ENCODE results near the gene OSTF1.

OSTF1 gene

DNA sequence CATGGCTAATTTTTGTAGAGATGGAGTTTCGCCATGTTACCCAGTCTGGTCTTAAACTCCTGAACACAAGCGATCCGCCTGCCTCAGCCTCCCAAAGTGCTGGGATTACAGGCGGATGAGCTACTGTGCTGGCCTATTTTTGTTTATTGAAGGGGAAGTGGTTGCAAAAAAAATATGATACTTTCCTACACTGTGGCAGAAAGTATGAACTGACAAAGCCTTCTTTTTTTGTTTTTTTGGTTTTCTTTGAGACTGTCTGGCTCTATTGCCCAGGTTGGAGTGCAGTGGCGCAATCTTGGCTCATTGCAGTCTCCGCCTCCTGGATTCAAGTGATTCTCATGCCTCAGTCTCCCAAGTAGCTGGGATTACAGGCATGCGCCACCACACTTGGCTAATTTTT is 50.9 kb downstream of the OSTF1 start:
- H3K4me1 ChIP-seq (ENCODE audit: control insufficient read depth, insufficient read depth, low read length), result no peaks in the 10 kb centered on the region
- H3K4me3 ChIP-seq (ENCODE audit: low read length), result no peak overlapping the region
- no peaks in the 10 kb centered on the region for H3K36me3 ChIP-seq (ENCODE audit: control insufficient read depth, insufficient read depth, low read length)
- WGBS (ENCODE audit: insufficient coverage, insufficient read length), result no CpG with 5 or more reads among the region's 7 CpGs
- DNase-seq (ENCODE audit: low read depth, low spot score), result no peak
- H3K9me3 ChIP-seq (ENCODE audit: control insufficient read depth, insufficient read depth, low read length), result no peaks in the 10 kb centered on the region
- no peak overlapping the region for H3K27ac ChIP-seq (ENCODE audit: low read length)
- H3K27me3 ChIP-seq (ENCODE audit: control insufficient read depth, insufficient read depth, low read length), result no peaks in the 10 kb centered on the region

DNA sequence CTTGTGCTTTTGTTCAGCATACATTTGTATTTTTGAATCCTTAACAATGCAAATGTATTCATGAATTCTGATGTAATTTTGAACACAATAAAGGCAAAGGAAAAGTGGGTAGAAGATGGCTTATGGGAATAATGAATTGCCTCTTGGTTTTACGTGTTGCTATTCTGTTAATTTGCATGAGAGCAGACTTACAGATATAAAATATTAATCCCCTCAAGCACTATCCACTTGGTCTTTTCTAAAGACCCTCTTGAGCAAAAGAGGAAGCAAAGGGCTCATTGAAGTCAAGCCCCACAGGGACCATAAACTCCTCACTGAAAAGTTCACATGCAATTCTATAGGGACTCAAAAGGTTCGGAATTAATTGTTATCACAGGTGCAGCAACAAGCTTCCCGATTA is 51.9 kb downstream of the OSTF1 start:
- WGBS (ENCODE audit: insufficient coverage, insufficient read length), result no CpG with 5 or more reads among the region's 3 CpGs
- Histone ChIP-seq H3K4me1 (ENCODE audit: control insufficient read depth, insufficient read depth, low read length) (no peaks in the 10 kb centered on the region), H3K27me3 (ENCODE audit: control insufficient read depth, insufficient read depth, low read length) (no peaks in the 10 kb centered on the region), H3K36me3 (ENCODE audit: control insufficient read depth, insufficient read depth, low read length) (no peaks in the 10 kb centered on the region), H3K4me3 (ENCODE audit: low read length) (no peak overlapping the region), H3K9me3 (ENCODE audit: control insufficient read depth, insufficient read depth, low read length) (no peaks in the 10 kb centered on the region), H3K27ac (ENCODE audit: low read length) (no peak overlapping the region)
- no peak for DNase-seq (ENCODE audit: low read depth, low spot score)

GRCh38 chr9:75142202-75142601 is 53.9 kb downstream of the OSTF1 start:
- Histone ChIP-seq H3K9me3 (ENCODE audit: control insufficient read depth, insufficient read depth, low read length) (no peaks in the 10 kb centered on the region), H3K4me1 (ENCODE audit: control insufficient read depth, insufficient read depth, low read length) (no peaks in the 10 kb centered on the region), H3K36me3 (ENCODE audit: control insufficient read depth, insufficient read depth, low read length) (no peaks in the 10 kb centered on the region), H3K4me3 (ENCODE audit: low read length) (no peak overlapping the region), H3K27me3 (ENCODE audit: control insufficient read depth, insufficient read depth, low read length) (no peaks in the 10 kb centered on the region), H3K27ac (ENCODE audit: low read length) (no peak overlapping the region)
- DNase-seq (ENCODE audit: low read depth, low spot score), result no peak
- WGBS (ENCODE audit: insufficient coverage, insufficient read length), result no CpG with 5 or more reads among the region's 2 CpGs

DNA sequence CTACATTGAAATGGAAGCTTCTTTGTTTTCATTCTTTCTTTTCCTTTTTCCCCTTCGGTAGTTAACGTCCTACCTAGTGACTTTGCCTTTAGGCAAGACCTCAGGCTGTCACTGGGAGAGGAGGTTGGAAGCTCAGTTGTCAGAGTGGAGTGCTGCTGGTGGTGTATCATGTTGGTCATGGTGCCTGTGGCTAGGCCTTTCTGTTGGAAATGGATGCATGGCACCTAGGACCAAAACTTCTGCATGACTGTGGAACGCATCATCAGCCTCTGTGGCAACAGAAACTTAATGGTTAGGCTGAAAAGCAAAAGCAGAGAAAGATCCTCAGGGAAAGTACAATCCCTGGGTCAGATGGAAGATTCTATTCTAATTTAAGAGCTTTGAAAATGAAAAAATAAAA is 57.9 kb downstream of the OSTF1 start:
- Histone ChIP-seq H3K36me3 (ENCODE audit: control insufficient read depth, insufficient read depth, low read length) (no peaks in the 10 kb centered on the region), H3K27ac (ENCODE audit: low read length) (no peak overlapping the region), H3K9me3 (ENCODE audit: control insufficient read depth, insufficient read depth, low read length) (no peaks in the 10 kb centered on the region), H3K27me3 (ENCODE audit: control insufficient read depth, insufficient read depth, low read length) (no peaks in the 10 kb centered on the region), H3K4me1 (ENCODE audit: control insufficient read depth, insufficient read depth, low read length) (no peaks in the 10 kb centered on the region), H3K4me3 (ENCODE audit: low read length) (no peak overlapping the region)
- no CpG with 5 or more reads among the region's 3 CpGs for WGBS (ENCODE audit: insufficient coverage, insufficient read length)
- no peak for DNase-seq (ENCODE audit: low read depth, low spot score)

- H3K4me3 ChIP-seq (ENCODE audit: low read length), result no peak overlapping the region
- H3K27ac ChIP-seq (ENCODE audit: low read length), result no peak overlapping the region
- H3K9me3 ChIP-seq (ENCODE audit: control insufficient read depth, insufficient read depth, low read length), result no peaks in the 10 kb centered on the region
- no peaks in the 10 kb centered on the region for H3K4me1 ChIP-seq (ENCODE audit: control insufficient read depth, insufficient read depth, low read length)
- H3K27me3 ChIP-seq (ENCODE audit: control insufficient read depth, insufficient read depth, low read length), result no peaks in the 10 kb centered on the region
- no CpG with 5 or more reads among the region's 4 CpGs for WGBS (ENCODE audit: insufficient coverage, insufficient read length)
- H3K36me3 ChIP-seq (ENCODE audit: control insufficient read depth, insufficient read depth, low read length), result no peaks in the 10 kb centered on the region
- DNase-seq (ENCODE audit: low read depth, low spot score), result no peak
Measured at GRCh38 chr9:75147638-75148037, 59.3 kb downstream of the OSTF1 start.

- Histone ChIP-seq H3K4me3 (ENCODE audit: low read length) (no peak overlapping the region), H3K9me3 (ENCODE audit: control insufficient read depth, insufficient read depth, low read length) (no peaks in the 10 kb centered on the region), H3K27ac (ENCODE audit: low read length) (no peak overlapping the region), H3K36me3 (ENCODE audit: control insufficient read depth, insufficient read depth, low read length) (no peaks in the 10 kb centered on the region), H3K27me3 (ENCODE audit: control insufficient read depth, insufficient read depth, low read length) (no peaks in the 10 kb centered on the region), H3K4me1 (ENCODE audit: control insufficient read depth, insufficient read depth, low read length) (no peaks in the 10 kb centered on the region)
- DNase-seq (ENCODE audit: low read depth, low spot score), result no peak
- no CpG with 5 or more reads among the region's 1 CpG for WGBS (ENCODE audit: insufficient coverage, insufficient read length)
Measured at GRCh38 chr9:75148561-75148960, 60.2 kb downstream of the OSTF1 start.

DNA sequence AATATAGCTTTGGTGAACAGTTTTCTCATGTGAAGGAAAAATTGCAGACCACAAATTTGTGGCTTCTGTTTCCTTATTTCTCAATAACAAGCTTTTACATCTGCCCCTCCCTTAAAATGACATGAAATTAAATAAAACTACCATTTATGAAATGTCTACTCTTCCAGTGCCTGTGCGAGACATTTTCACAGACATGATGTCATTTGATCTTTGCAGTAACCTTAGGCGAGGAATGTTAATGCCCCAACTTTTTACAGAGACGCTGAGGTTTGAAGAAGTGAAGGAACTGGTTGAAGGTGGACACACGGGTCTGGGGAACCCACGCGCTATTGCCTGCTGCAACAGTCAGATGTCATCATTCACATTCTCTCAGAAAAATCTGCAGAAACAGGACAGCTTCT is 61.5 kb downstream of the OSTF1 start:
- H3K27ac ChIP-seq (ENCODE audit: low read length), result no peak overlapping the region

DNA sequence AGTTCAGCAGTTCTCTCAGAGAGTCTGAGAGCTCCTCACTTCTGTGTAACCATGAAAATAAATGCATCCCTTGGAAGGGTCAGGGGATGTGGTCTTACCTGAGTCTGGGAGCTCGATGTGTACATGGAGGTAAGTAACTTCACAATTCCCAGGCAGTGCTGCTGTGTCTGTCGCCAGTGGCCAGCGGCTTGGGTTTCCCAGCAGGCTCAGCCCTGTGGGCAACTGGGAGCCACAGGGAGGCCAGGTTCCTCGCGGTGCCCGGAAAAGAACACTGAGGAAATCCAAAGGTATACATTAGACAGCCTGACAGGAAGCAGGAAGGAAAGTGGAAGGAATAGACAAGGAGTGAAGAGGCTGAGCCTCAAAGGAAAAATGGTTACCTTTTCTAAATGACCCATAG is 62.2 kb downstream of the OSTF1 start:
- H3K27ac ChIP-seq (ENCODE audit: low read length), result no peak overlapping the region
- no peaks in the 10 kb centered on the region for H3K36me3 ChIP-seq (ENCODE audit: control insufficient read depth, insufficient read depth, low read length)
- WGBS (ENCODE audit: insufficient coverage, insufficient read length), result no CpG with 5 or more reads among the region's 6 CpGs
- H3K9me3 ChIP-seq (ENCODE audit: control insufficient read depth, insufficient read depth, low read length), result no peaks in the 10 kb centered on the region
- no peak for DNase-seq (ENCODE audit: low read depth, low spot score)
- no peak overlapping the region for H3K4me3 ChIP-seq (ENCODE audit: low read length)
- H3K27me3 ChIP-seq (ENCODE audit: control insufficient read depth, insufficient read depth, low read length), result no peaks in the 10 kb centered on the region
- no peaks in the 10 kb centered on the region for H3K4me1 ChIP-seq (ENCODE audit: control insufficient read depth, insufficient read depth, low read length)

More for the DNA sequence above, 61.5 kb downstream of the OSTF1 start:
- H3K36me3 ChIP-seq (ENCODE audit: control insufficient read depth, insufficient read depth, low read length), result no peaks in the 10 kb centered on the region
- no CpG with 5 or more reads among the region's 6 CpGs for WGBS (ENCODE audit: insufficient coverage, insufficient read length)
- no peak overlapping the region for H3K4me3 ChIP-seq (ENCODE audit: low read length)
- DNase-seq (ENCODE audit: low read depth, low spot score), result no peak
- H3K27me3 ChIP-seq (ENCODE audit: control insufficient read depth, insufficient read depth, low read length), result no peaks in the 10 kb centered on the region
- H3K4me1 ChIP-seq (ENCODE audit: control insufficient read depth, insufficient read depth, low read length), result no peaks in the 10 kb centered on the region
- no peaks in the 10 kb centered on the region for H3K9me3 ChIP-seq (ENCODE audit: control insufficient read depth, insufficient read depth, low read length)

GRCh38 chr9:75152416-75152815 is 64.1 kb downstream of the OSTF1 start:
- WGBS (ENCODE audit: insufficient coverage, insufficient read length), result no CpG with 5 or more reads among the region's 5 CpGs
- H3K4me1 ChIP-seq (ENCODE audit: control insufficient read depth, insufficient read depth, low read length), result no peaks in the 10 kb centered on the region
- H3K27ac ChIP-seq (ENCODE audit: low read length), result no peak overlapping the region

GRCh38 chr9:75156858-75157257 is 68.5 kb downstream of the OSTF1 start:
- Histone ChIP-seq H3K9me3 (ENCODE audit: control insufficient read depth, insufficient read depth, low read length) (no peaks in the 10 kb centered on the region), H3K36me3 (ENCODE audit: control insufficient read depth, insufficient read depth, low read length) (no peaks in the 10 kb centered on the region), H3K27ac (ENCODE audit: low read length) (no peak overlapping the region), H3K4me3 (ENCODE audit: low read length) (no peak overlapping the region), H3K27me3 (ENCODE audit: control insufficient read depth, insufficient read depth, low read length) (no peaks in the 10 kb centered on the region), H3K4me1 (ENCODE audit: control insufficient read depth, insufficient read depth, low read length) (no peaks in the 10 kb centered on the region)
- DNase-seq (ENCODE audit: low read depth, low spot score), result no peak
- WGBS (ENCODE audit: insufficient coverage, insufficient read length), result no CpG with 5 or more reads among the region's 1 CpG

More at GRCh38 chr9:75152416-75152815, 64.1 kb downstream of the OSTF1 start:
- H3K27me3 ChIP-seq (ENCODE audit: control insufficient read depth, insufficient read depth, low read length), result no peaks in the 10 kb centered on the region
- no peaks in the 10 kb centered on the region for H3K9me3 ChIP-seq (ENCODE audit: control insufficient read depth, insufficient read depth, low read length)
- no peak overlapping the region for H3K4me3 ChIP-seq (ENCODE audit: low read length)
- H3K36me3 ChIP-seq (ENCODE audit: control insufficient read depth, insufficient read depth, low read length), result no peaks in the 10 kb centered on the region
- no peak for DNase-seq (ENCODE audit: low read depth, low spot score)

DNA sequence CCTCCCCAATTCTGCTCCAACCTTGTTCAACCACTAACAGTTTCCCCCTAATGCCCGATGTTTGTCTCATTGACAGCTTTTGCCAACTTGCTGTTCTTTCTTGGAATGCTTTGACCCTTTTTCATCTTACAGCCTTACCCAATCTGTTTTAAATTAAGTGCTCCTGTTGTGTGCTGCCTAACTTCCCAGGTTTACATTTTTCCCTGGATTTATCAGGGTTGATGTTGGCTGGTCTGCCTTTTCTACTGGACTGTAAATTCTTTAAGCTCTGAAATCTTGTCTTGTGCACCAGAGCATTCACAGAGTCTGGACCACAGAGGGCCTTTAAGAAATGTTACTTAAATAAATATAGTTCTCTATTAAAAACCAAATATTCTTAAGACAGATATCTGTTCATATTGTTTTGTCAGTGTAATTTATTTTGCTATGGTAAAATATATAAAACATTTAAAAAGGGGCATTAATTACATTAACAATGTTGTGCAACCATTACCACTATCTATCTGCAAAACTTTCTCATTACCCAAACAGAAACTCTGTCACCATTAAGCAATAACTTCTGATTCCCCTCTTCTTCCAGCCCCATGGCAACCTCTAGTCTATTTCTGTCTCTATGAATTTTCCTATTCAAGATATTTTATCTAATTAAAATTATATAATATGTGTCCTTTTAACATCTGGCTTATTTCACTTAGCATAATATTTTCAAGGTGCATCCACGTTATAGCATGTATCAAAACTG is 73.0 kb downstream of the OSTF1 start:
- H3K9me3 ChIP-seq (ENCODE audit: control insufficient read depth, insufficient read depth, low read length), result no peaks in the 10 kb centered on the region
- no peaks in the 10 kb centered on the region for H3K4me1 ChIP-seq (ENCODE audit: control insufficient read depth, insufficient read depth, low read length)
- H3K27ac ChIP-seq (ENCODE audit: low read length), result no peak overlapping the region
- DNase-seq (ENCODE audit: low read depth, low spot score), result no peak
- H3K36me3 ChIP-seq (ENCODE audit: control insufficient read depth, insufficient read depth, low read length), result no peaks in the 10 kb centered on the region
- H3K4me3 ChIP-seq (ENCODE audit: low read length), result no peak overlapping the region
- no CpG with 5 or more reads among the region's 2 CpGs for WGBS (ENCODE audit: insufficient coverage, insufficient read length)
- H3K27me3 ChIP-seq (ENCODE audit: control insufficient read depth, insufficient read depth, low read length), result no peaks in the 10 kb centered on the region

All from iPS DF 6.9 (cell line).